ENCODE results near the gene PPFIBP2.

The PPFIBP2 gene

GRCh38 chr11:7612056-7612660 lies 98.4 kb downstream of the PPFIBP2 start:
- in situ Hi-C loops (cut with MboI; ENCODE audit: low pct_unique_long_range_greater_than_20kb, low sequenced_read_pairs), result no loop called here
- DNase-seq, result no peak

- in situ Hi-C loops (cut with MboI; ENCODE audit: low pct_unique_long_range_greater_than_20kb, low sequenced_read_pairs), result no loop called here
- no peak for DNase-seq
Measured at GRCh38 chr11:7612661-7613393, 99.0 kb downstream of the PPFIBP2 start.

GRCh38 chr11:7613394-7613720 lies 99.6 kb downstream of the PPFIBP2 start:
- in situ Hi-C loops (cut with MboI; ENCODE audit: low pct_unique_long_range_greater_than_20kb, low sequenced_read_pairs), result no loop called here

GRCh38 chr11:7614656-7615055 lies 100.9 kb downstream of the PPFIBP2 start:
- DNase-seq, result no peak
- in situ Hi-C loops (cut with MboI; ENCODE audit: low pct_unique_long_range_greater_than_20kb, low sequenced_read_pairs), result no loop called here

More at GRCh38 chr11:7613394-7613720, 99.6 kb downstream of the PPFIBP2 start:
- no peak for DNase-seq

GRCh38 chr11:7617032-7617431 lies 103.2 kb downstream of the PPFIBP2 start:
- no peak for DNase-seq
- in situ Hi-C loops (cut with MboI; ENCODE audit: low pct_unique_long_range_greater_than_20kb, low sequenced_read_pairs), result no loop called here

- in situ Hi-C loops (cut with MboI; ENCODE audit: low pct_unique_long_range_greater_than_20kb, low sequenced_read_pairs), result no loop called here
- no peak for DNase-seq
Measured at GRCh38 chr11:7619322-7619721, 105.5 kb downstream of the PPFIBP2 start.

- DNase-seq, result no peak
- in situ Hi-C loops (cut with MboI; ENCODE audit: low pct_unique_long_range_greater_than_20kb, low sequenced_read_pairs), result no loop called here
Measured at GRCh38 chr11:7621090-7621489, 107.3 kb downstream of the PPFIBP2 start.

- DNase-seq, result no peak
- in situ Hi-C loops (cut with MboI; ENCODE audit: low pct_unique_long_range_greater_than_20kb, low sequenced_read_pairs), result no loop called here
Measured at GRCh38 chr11:7621554-7621953, 107.8 kb downstream of the PPFIBP2 start.

- in situ Hi-C loops (cut with MboI; ENCODE audit: low pct_unique_long_range_greater_than_20kb, low sequenced_read_pairs), result no loop called here
- DNase-seq, result no peak
Measured at GRCh38 chr11:7622721-7623120, 108.9 kb downstream of the PPFIBP2 start.

GRCh38 chr11:7628660-7629059 lies 114.9 kb downstream of the PPFIBP2 start:
- in situ Hi-C loops (cut with MboI; ENCODE audit: low pct_unique_long_range_greater_than_20kb, low sequenced_read_pairs), result no loop called here
- DNase-seq, result no peak

- DNase-seq, result no peak
- in situ Hi-C loops (cut with MboI; ENCODE audit: low pct_unique_long_range_greater_than_20kb, low sequenced_read_pairs), result no loop called here
Measured at GRCh38 chr11:7630002-7630401, 116.2 kb downstream of the PPFIBP2 start.

GRCh38 chr11:7632211-7632610 lies 118.4 kb downstream of the PPFIBP2 start:
- in situ Hi-C loops (cut with MboI; ENCODE audit: low pct_unique_long_range_greater_than_20kb, low sequenced_read_pairs), result no loop called here
- no peak for DNase-seq

- in situ Hi-C loops (cut with MboI; ENCODE audit: low pct_unique_long_range_greater_than_20kb, low sequenced_read_pairs), result no loop called here
- no peak for DNase-seq
Measured at GRCh38 chr11:7635137-7635536, 121.3 kb downstream of the PPFIBP2 start.

GRCh38 chr11:7635708-7636107 lies 121.9 kb downstream of the PPFIBP2 start:
- no peak for DNase-seq
- in situ Hi-C loops (cut with MboI; ENCODE audit: low pct_unique_long_range_greater_than_20kb, low sequenced_read_pairs), result no loop called here

- in situ Hi-C loops (cut with MboI; ENCODE audit: low pct_unique_long_range_greater_than_20kb, low sequenced_read_pairs), result no loop called here
- no peak for DNase-seq
Measured at GRCh38 chr11:7636350-7636749, 122.6 kb downstream of the PPFIBP2 start.

GRCh38 chr11:7637447-7638157 lies 123.8 kb downstream of the PPFIBP2 start:
- in situ Hi-C loops (cut with MboI; ENCODE audit: low pct_unique_long_range_greater_than_20kb, low sequenced_read_pairs), result no loop called here
- DNase-seq, result no peak

- no peak for DNase-seq
Measured at GRCh38 chr11:7638710-7639642, 125.2 kb downstream of the PPFIBP2 start.

GRCh38 chr11:7639643-7640025 lies 125.8 kb downstream of the PPFIBP2 start:
- DNase-seq, result no peak
- in situ Hi-C loops (cut with MboI; ENCODE audit: low pct_unique_long_range_greater_than_20kb, low sequenced_read_pairs), result no loop called here

More at GRCh38 chr11:7638710-7639642, 125.2 kb downstream of the PPFIBP2 start:
- in situ Hi-C loops (cut with MboI; ENCODE audit: low pct_unique_long_range_greater_than_20kb, low sequenced_read_pairs), result no loop called here

- in situ Hi-C loops (cut with MboI; ENCODE audit: low pct_unique_long_range_greater_than_20kb, low sequenced_read_pairs), result no loop called here
- DNase-seq, result no peak
Measured at GRCh38 chr11:7640816-7641215, 127.0 kb downstream of the PPFIBP2 start.

Data from KBM-7 (cell line).